ENCODE results near the gene CTNNBL1.
"Not testable (repeated sequence)": the region's sequence is repeated elsewhere in the genome, so short reads cannot be mapped to it uniquely, and the experiment has no call there.

Gene CTNNBL1

GRCh38 chr20:37706298-37706697 lies 12.5 kb downstream of the CTNNBL1 start:
- DNase-seq (ENCODE audit: low read depth in 2 of 3, low spot score in 1 of 3), result no peak

DNA sequence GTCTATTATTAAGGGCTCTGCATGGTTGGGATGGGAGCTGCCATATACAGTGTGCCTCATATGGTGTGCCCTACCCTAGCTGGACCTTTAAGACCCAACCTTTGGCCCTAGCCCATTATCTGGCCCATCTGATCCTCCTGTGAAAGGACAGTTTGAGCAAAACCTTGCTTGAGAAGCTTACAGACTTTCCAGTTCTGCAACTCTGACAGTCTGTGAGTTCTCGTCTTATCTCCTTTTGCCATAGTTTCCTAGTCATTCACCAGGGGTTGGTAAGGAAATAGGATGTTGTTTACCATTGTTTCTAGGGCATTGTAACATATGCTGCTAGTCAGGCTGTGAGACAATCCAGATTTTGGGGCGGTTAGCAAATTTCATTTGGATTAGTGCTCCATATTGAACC lies 17.2 kb downstream of the CTNNBL1 start:
- DNase-seq (ENCODE audit: low read depth in 2 of 3, low spot score in 1 of 3), result no peak

- no peak for DNase-seq (ENCODE audit: low read depth in 2 of 3, low spot score in 1 of 3)
These were observed 18.4 kb downstream of the CTNNBL1 start for GRCh38 chr20:37711994-37712964.

DNA sequence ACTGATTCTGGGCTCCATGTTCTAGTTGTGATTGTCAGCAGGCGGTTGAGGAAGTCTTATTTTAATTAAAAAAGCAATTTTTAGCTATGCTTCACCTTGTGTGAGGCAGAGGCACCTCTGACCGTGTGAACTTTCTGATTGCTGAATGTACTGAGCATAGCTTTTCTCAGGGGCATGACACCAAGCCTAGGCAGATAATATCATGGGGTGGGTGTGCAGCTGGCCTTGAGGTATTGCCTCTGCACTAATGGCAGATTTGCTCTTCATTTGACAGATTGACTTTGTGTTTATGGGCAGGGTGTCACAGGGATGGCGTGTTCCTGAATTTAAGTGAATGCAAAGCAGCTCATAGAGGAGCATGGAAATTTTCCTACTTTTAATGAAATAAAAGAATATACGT lies 19.6 kb downstream of the CTNNBL1 start:
- no peak for DNase-seq (ENCODE audit: low read depth in 2 of 3, low spot score in 1 of 3)

- no peak for DNase-seq (ENCODE audit: low read depth in 2 of 3, low spot score in 1 of 3)
These were observed 21.3 kb downstream of the CTNNBL1 start for GRCh38 chr20:37714978-37715672.

- DNase-seq (ENCODE audit: low read depth in 2 of 3, low spot score in 1 of 3), result no peak
These were observed 27.9 kb downstream of the CTNNBL1 start for GRCh38 chr20:37721751-37722150.

DNA sequence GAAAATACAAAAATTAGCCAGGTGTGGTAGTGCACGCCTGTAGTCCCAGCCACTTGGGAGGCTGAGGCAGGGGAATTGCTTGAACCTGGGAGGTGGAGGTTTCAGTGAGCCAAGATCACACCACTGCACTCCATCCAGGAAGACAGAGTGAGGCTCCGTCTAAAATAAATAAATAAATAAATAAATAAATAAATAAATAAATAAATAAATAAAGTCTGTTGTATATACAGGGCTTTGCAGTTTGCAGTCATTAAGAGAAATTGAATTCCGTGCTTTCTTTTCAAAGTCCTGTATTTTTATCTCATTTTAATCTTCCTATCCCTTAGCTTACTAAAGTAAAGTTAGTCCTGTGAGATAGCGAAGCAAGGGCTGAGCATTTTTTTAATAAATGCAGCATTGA lies 28.5 kb downstream of the CTNNBL1 start:
- DNase-seq (ENCODE audit: low read depth in 2 of 3, low spot score in 1 of 3), result not testable (repeated sequence)

DNA sequence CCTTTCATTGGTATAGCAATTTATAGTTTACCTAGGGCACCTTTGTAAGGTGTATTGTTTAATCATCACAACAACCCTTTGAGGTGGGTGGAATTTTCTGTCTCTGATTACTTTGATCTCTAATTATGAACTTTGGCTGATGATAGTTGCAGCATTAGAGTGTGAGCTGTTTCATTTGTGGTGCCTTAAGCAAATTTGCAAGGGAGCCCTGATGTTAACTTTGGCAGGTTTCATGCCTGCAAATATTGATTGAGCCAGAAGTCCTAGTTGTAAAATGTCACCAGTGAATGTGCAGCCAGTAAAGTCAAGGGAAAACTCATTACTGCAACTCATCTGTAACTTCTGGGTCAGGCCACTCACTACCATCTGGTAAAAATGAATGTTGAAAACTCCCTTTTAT lies 29.8 kb downstream of the CTNNBL1 start:
- DNase-seq (ENCODE audit: low read depth in 2 of 3, low spot score in 1 of 3), result no peak

DNA sequence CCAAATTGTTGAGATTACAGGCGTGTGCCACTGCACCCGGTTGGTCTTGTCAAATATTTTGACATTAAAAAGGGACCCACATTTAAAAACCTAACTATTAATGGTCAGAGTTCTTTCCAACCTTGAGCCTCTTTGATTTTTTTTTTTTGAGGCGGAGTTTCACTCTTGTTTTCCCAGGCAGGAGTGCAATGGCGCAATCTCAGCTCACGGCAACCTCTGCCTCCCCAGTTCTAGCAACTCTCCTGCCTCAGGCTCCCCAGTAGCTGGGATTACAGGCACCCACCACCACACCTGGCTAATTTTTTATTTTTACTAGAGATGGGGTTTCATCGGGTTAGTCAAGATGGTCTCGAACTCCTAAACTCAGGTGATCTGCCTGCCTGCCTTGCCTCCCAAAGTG lies 31.3 kb downstream of the CTNNBL1 start:
- no peak for DNase-seq (ENCODE audit: low read depth in 2 of 3, low spot score in 1 of 3)

DNA sequence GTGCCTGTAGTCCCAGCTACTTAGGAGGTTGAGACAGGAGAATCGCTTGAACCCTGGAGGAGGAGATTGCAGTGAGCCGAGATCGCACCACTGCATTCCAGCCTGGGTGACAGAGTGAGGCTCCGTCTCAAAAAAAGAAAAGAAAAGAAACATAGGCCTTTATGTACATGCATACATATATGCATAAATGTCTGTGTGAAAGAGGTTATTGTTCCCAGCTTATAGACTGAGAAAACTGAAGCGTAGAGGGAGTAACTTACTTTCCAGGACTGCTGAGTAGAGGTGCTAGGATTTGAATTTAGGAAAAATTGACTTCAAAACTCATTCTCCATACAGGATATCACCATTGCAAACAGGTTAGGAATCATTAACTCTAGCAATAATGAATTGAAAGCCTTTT lies 32.0 kb downstream of the CTNNBL1 start:
- DNase-seq (ENCODE audit: low read depth in 2 of 3, low spot score in 1 of 3), result no peak

- DNase-seq (ENCODE audit: low read depth in 2 of 3, low spot score in 1 of 3), result no peak
These were observed 32.5 kb downstream of the CTNNBL1 start for GRCh38 chr20:37726321-37726720.

DNA sequence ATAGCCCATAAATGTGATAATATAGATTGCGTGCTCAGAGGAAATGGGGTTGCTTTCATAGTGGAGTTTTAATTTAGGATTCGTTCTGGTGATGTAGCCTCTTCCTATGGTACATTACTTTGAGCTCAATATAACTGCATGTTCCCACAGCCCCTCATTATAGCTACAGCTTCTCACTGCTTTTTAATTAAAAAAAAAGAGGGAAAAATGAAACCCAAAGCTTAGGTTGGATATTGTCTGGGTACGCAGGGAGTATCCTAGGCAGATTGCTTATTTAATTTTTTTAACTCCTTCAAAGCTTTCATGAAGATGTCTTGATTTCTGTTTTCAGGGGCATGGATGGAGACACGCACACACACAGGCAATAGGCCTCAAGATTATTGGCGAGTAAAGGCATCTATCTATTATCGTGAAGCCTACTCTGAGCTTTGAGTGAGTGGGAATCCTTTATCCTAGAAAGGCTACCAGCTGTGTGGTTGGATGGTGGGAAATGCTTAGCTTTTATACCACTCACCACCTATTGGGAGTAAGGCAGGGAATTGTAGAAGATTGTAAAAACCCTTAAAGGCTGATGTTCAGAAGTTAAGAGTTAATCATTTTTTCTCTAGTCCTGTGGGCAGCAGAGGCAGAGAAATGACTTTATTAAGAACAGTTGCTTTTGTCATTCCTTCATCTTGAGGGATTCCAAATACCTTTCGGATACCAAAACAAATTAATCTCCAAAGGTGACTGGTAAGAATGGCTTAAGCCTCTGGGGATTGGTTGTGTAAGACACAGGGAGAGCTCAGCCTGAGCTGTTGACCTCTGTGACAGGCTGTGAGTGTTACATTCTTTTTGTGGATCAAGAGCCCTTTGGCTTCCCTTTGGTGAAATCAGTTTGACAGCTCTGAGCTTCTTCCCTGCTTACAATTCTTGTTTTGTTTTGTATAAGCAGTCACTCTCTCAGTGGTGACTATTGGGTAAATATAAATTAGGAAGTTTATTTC lies 33.4 kb downstream of the CTNNBL1 start:
- no peak for DNase-seq (ENCODE audit: low read depth in 2 of 3, low spot score in 1 of 3)

DNA sequence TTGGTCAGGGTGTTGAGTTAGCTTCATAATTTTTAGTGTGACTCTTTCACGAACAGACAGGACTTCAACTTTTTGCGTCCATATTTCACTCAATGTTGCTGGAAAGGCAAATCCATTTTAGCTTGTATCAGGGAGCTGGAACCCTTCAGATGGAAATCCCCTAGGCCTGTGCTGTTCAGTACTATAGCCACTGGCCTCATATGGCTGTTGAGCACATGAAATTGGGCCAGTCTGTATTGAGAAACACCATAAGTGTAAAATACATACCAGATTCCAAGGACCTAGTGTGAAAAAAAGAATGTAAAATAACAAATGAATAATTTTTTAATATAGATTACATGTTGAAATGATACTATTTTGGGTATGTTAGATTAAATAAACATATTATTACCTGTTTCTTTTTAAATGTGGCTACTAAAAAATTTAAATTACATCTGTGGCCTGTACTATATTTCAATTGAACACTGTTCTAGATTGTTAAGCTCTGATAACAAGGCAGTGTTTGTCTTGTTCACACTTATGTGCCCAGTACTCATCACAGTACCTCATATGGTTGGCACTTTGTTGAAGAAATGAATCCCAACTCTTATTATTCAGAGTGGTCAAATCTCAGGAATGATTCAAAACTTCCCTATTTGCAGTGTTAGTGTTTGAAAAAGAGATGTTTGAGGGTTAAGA lies 34.3 kb downstream of the CTNNBL1 start:
- DNase-seq (ENCODE audit: low read depth in 2 of 3, low spot score in 1 of 3), result no peak

GRCh38 chr20:37728635-37728983 lies 34.8 kb downstream of the CTNNBL1 start:
- no peak for DNase-seq (ENCODE audit: low read depth in 2 of 3, low spot score in 1 of 3)

- DNase-seq (ENCODE audit: low read depth in 2 of 3, low spot score in 1 of 3), result no peak
These were observed 35.6 kb downstream of the CTNNBL1 start for GRCh38 chr20:37729452-37729851.

DNA sequence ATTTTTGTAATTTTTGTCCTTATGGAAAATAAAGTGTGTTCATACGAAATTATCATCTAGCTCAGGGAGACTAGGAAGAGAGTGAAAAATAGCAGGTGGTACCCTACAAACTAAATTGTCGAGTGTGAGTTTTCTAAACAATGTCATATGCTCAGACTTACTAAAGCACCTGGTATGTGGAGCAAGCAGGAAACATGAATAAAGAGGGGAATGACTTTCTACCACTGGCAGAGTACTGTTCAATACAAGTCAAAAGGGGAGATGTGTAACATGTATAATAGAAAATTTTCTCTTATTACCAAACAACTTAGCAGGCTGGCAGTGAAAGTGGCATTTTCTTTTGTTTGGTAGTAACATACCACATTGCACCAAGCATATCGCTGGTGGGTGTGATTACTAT lies 36.1 kb downstream of the CTNNBL1 start:
- DNase-seq (ENCODE audit: low read depth in 2 of 3, low spot score in 1 of 3), result no peak

DNA sequence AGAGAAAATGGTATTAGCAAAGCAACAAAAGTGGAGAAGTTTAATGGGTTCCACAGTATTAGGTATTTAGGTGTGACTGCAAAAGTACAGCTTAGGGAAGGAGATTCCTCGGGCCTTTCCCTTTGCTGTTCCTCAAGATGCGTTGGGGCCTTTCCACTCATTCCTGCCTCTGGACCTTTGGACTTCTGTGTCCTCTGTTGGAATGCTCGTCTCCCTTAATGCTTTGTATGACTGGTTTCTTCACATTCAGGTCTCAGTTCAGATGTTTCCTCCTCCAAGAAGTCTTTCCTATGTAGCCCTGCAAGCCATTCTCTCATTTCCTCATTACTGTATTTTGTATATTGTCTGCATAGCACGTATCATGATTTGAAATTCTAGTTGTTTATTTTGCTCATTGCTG lies 39.6 kb downstream of the CTNNBL1 start:
- DNase-seq (ENCODE audit: low read depth in 2 of 3, low spot score in 1 of 3), result no peak

DNA sequence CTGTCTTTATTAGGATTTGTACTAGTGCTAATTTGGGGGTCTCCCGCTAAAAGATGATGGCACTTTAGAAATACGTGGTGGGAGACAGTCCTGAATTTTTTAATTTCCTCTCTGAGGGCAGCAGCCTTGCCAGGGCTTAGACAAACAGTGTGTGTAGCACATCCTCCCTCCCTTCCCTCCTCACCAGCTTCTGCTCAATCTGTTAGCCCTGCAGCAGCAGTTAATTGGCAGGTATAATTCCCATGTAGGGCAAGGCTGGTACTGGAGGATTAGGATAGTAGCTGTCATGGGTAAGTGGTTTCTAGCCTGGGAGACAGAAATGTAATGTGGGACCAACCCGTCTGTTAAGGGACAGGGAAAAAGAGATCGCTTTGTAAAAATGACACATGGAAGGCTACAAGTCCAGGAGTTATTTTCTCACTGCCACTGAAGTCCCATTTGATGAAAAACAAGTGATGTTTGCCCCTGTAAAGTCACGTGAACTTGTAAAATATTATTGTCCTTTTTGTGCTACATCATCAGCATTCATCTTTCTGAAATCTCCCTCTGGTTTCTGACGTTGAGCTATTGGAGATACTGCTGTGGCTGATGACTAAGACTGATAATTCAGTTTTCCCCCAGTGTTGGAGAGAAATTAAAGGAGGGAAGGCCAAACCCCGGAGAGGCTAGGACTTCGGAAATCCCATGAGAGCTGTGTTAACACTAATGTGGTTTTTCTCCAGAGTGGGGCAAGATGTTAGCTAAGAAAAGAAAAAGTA lies 40.6 kb downstream of the CTNNBL1 start:
- DNase-seq (ENCODE audit: low read depth in 2 of 3, low spot score in 1 of 3), result no peak

- DNase-seq (ENCODE audit: low read depth in 2 of 3, low spot score in 1 of 3), result no peak
These were observed 41.7 kb downstream of the CTNNBL1 start for GRCh38 chr20:37735541-37735940.

GRCh38 chr20:37736132-37736531 lies 42.3 kb downstream of the CTNNBL1 start:
- DNase-seq (ENCODE audit: low read depth in 2 of 3, low spot score in 1 of 3), result no peak

All from stimulated activated CD4-positive, alpha-beta T cell treated with anti-CD3 and anti-CD28 coated beads, Interleukin-12 subunit alpha, Interleukin-12 subunit beta, amount 100 ng/mL, for 48 hours (primary cell).